Measurements from ENCODE around the gene CCDC187. TPM values are rescaled to one million over a fixed set of nuclear protein-coding genes. Genes with fewer than 3 reads are reported as not detected.

CCDC187 gene
- total RNA-seq, 1 donor from 2014 or later, result not detected

- DNase-seq (ENCODE audit: low spot score), result no peak
- no peaks in the 10 kb centered on the region for H3K9me3 Mint-ChIP-seq
- H3K4me3 ChIP-seq, result no peak overlapping the region
- H3K9ac ChIP-seq, result no peak overlapping the region
- peaks cover 5% of the 10 kb centered on the region for H3F3A ChIP-seq (ENCODE audit: low read depth)
- no peak overlapping the region for H3K4me2 ChIP-seq
- H4K20me1 ChIP-seq (ENCODE audit: low read depth), result no peaks in the 10 kb centered on the region
- no peaks in the 10 kb centered on the region for H3K27me3 ChIP-seq
- H3K4me3 Mint-ChIP-seq, result no peak overlapping the region
- H3K36me3 ChIP-seq, result no peaks in the 10 kb centered on the region
- peaks cover 4% of the 10 kb centered on the region for H3K4me1 Mint-ChIP-seq
- no peak overlapping the region for H3K27ac ChIP-seq
- H3K36me3 Mint-ChIP-seq, result no peaks in the 10 kb centered on the region
- no peak overlapping the region for H2AFZ ChIP-seq (replicated peaks)
- no peak for TF ChIP-seq CTCF (IDR thresholded peaks at IDR 0.05)
- TF ChIP-seq EZH2 (IDR thresholded peaks at IDR 0.05), result no peak
- no peak for TF ChIP-seq EZH2phosphoT487 (IDR thresholded peaks at IDR 0.05)
- peaks cover 2% of the 10 kb centered on the region for H3K27me3 Mint-ChIP-seq (ENCODE audit: insufficient read depth, low read depth)
- H3K79me2 ChIP-seq (ENCODE audit: low read depth), result no peaks in the 10 kb centered on the region
- H3K9me3 ChIP-seq (ENCODE audit: low read depth), result no peaks in the 10 kb centered on the region
- no peak overlapping the region for H3K27ac Mint-ChIP-seq
- no peaks in the 10 kb centered on the region for H3K4me1 ChIP-seq
Measured at GRCh38 chr9:136290508-136291000, 13.3 kb downstream of the CCDC187 start.

GRCh38 chr9:136289651-136290507, 14.0 kb downstream of the CCDC187 start:
- no peak overlapping the region for H3K4me3 Mint-ChIP-seq
- H3K36me3 Mint-ChIP-seq, result no peaks in the 10 kb centered on the region
- Histone ChIP-seq H3K4me2 (no peak overlapping the region), H3K27ac (no peak overlapping the region), H3F3A (ENCODE audit: low read depth) (peaks cover 5% of the 10 kb centered on the region), H4K20me1 (ENCODE audit: low read depth) (no peaks in the 10 kb centered on the region), H3K27me3 (no peaks in the 10 kb centered on the region), H3K9me3 (ENCODE audit: low read depth) (no peaks in the 10 kb centered on the region), H3K4me3 (no peak overlapping the region), H3K4me1 (no peaks in the 10 kb centered on the region), H3K36me3 (no peaks in the 10 kb centered on the region), H3K79me2 (ENCODE audit: low read depth) (no peaks in the 10 kb centered on the region), H2AFZ (replicated peaks) (no peak overlapping the region), H3K9ac (no peak overlapping the region)
- no peak for DNase-seq (ENCODE audit: low spot score)
- peaks cover 2% of the 10 kb centered on the region for H3K27me3 Mint-ChIP-seq (ENCODE audit: insufficient read depth, low read depth)
- no peaks in the 10 kb centered on the region for H3K9me3 Mint-ChIP-seq
- peaks cover 2% of the 10 kb centered on the region for H3K4me1 Mint-ChIP-seq
- H3K27ac Mint-ChIP-seq, result no peak overlapping the region
- no peak for TF ChIP-seq EZH2phosphoT487 (IDR thresholded peaks at IDR 0.05)
- no peak for TF ChIP-seq CTCF (IDR thresholded peaks at IDR 0.05)

GRCh38 chr9:136287960-136288753, 15.7 kb downstream of the CCDC187 start:
- Mint-ChIP-seq H3K27ac (no peak overlapping the region), H3K9me3 (no peaks in the 10 kb centered on the region), H3K4me1 (peaks cover 6% of the 10 kb centered on the region), H3K27me3 (ENCODE audit: insufficient read depth, low read depth) (peaks cover 2% of the 10 kb centered on the region), H3K36me3 (no peaks in the 10 kb centered on the region), H3K4me3 (no peak overlapping the region)
- no peak overlapping the region for H2AFZ ChIP-seq (replicated peaks)
- no peaks in the 10 kb centered on the region for H3K79me2 ChIP-seq (ENCODE audit: low read depth)
- no peaks in the 10 kb centered on the region for H3K9me3 ChIP-seq (ENCODE audit: low read depth)
- H3K27me3 ChIP-seq, result no peaks in the 10 kb centered on the region
- no peaks in the 10 kb centered on the region for H4K20me1 ChIP-seq (ENCODE audit: low read depth)
- no peak overlapping the region for H3K4me2 ChIP-seq
- no peak for TF ChIP-seq CTCF (IDR thresholded peaks at IDR 0.05)
- TF ChIP-seq EZH2phosphoT487 (IDR thresholded peaks at IDR 0.05), result no peak
- TF ChIP-seq EZH2 (IDR thresholded peaks at IDR 0.05), result no peak
- no peak overlapping the region for H3K27ac ChIP-seq
- H3F3A ChIP-seq (ENCODE audit: low read depth), result no peaks in the 10 kb centered on the region
- H3K9ac ChIP-seq, result no peak overlapping the region
- no peaks in the 10 kb centered on the region for H3K36me3 ChIP-seq
- H3K4me3 ChIP-seq, result no peak overlapping the region
- peaks cover 3% of the 10 kb centered on the region for H3K4me1 ChIP-seq
- no peak for DNase-seq (ENCODE audit: low spot score)
